HTR-8/SVneo (cell line): Measurements from ENCODE around the gene APBA2.

ENCODE experiments used
- DNase-seq: peaks from one replicate; pipeline ENCODE4 v3.0.0; 2011; ENCODE audit warnings: low spot score, mixed read lengths; ENCODE audit not compliant: insufficient read length
- FAIRE-seq: peaks from 2 replicates; lab custom pipeline; 2011; peaks lifted over from hg19 to GRCh38; lab: Jason Lieb, UNC

The APBA2 gene

GRCh38 chr15:29134641-29135308 is 249.0 kb downstream of the APBA2 start:
- DNase-seq: no peak
- no peak for FAIRE-seq

GRCh38 chr15:29135309-29135657 is 249.5 kb downstream of the APBA2 start:
- no peak for FAIRE-seq
- DNase-seq: no peak

- DNase-seq: no peak
- FAIRE-seq: no peak
Observed at GRCh38 chr15:29135702-29136646, 250.2 kb downstream of the APBA2 start.

- FAIRE-seq: peak; percentile 83
Observed at GRCh38 chr15:29138260-29138659, 252.5 kb downstream of the APBA2 start.

GRCh38 chr15:29139072-29139471 is 253.3 kb downstream of the APBA2 start:
- FAIRE-seq (no peak), DNase-seq (no peak)

More at GRCh38 chr15:29138260-29138659, 252.5 kb downstream of the APBA2 start:
- no peak for DNase-seq

GRCh38 chr15:29139540-29140459 is 254.0 kb downstream of the APBA2 start:
- FAIRE-seq (no peak), DNase-seq (peak; percentile 59)

- DNase-seq (no peak), FAIRE-seq (no peak)
Observed at GRCh38 chr15:29140475-29141307, 254.9 kb downstream of the APBA2 start.

GRCh38 chr15:29141308-29142128 is 255.7 kb downstream of the APBA2 start:
- DNase-seq (no peak), FAIRE-seq (no peak)

GRCh38 chr15:29142129-29142747 is 256.5 kb downstream of the APBA2 start:
- FAIRE-seq: no peak
- DNase-seq: no peak

GRCh38 chr15:29143293-29143692 is 257.5 kb downstream of the APBA2 start:
- no peak for FAIRE-seq
- no peak for DNase-seq

GRCh38 chr15:29143909-29144635 is 258.3 kb downstream of the APBA2 start:
- FAIRE-seq (no peak), DNase-seq (peak; percentile 27)

GRCh38 chr15:29149738-29150075 is 263.9 kb downstream of the APBA2 start:
- FAIRE-seq (no peak), DNase-seq (no peak)

GRCh38 chr15:29150515-29151483 is 265.0 kb downstream of the APBA2 start:
- DNase-seq (no peak), FAIRE-seq (no peak)

- DNase-seq (no peak), FAIRE-seq (no peak)
Observed at GRCh38 chr15:29151484-29151857, 265.7 kb downstream of the APBA2 start.

- FAIRE-seq: no peak
- no peak for DNase-seq
Observed at GRCh38 chr15:29156521-29156920, 270.7 kb downstream of the APBA2 start.

- FAIRE-seq: no peak
Observed at GRCh38 chr15:29159771-29160455, 274.1 kb downstream of the APBA2 start.

More at GRCh38 chr15:29159771-29160455, 274.1 kb downstream of the APBA2 start:
- no peak for DNase-seq
